Muscle layer of duodenum (tissue), 2 donors: ENCODE measurements around the gene LIMCH1.

ENCODE experiments used
- H3K27ac ChIP-seq: one replicate; pipeline ENCODE4 v1.7.0; 2013; ENCODE audit warnings: mild to moderate bottlenecking, low read length
- H3K27me3 ChIP-seq: one replicate; pipeline ENCODE4 v1.7.0; 2013; ENCODE audit warnings: low read depth, mild to moderate bottlenecking, control low read depth, low read length
- H3K36me3 ChIP-seq, 2 donors: one replicate each; pipeline ENCODE4 v1.7.0; 2013; ENCODE audit warnings: low read length in 2 of 2, control low read depth in 1 of 2, mild to moderate bottlenecking in 1 of 2; ENCODE audit not compliant: insufficient read depth in 2 of 2, control insufficient read depth in 1 of 2
- H3K4me1 ChIP-seq, 2 donors: one replicate each; pipeline ENCODE4 v1.7.0; 2013; ENCODE audit warnings: low read length in 2 of 2, mild to moderate bottlenecking in 2 of 2, control low read depth in 1 of 2, moderate library complexity in 1 of 2; ENCODE audit not compliant: insufficient read depth in 2 of 2, control insufficient read depth in 1 of 2
- H3K4me3 ChIP-seq, 2 donors: one replicate each; pipeline ENCODE4 v1.7.0; 2013; ENCODE audit warnings: low read length in 2 of 2, low read depth in 1 of 2, mild to moderate bottlenecking in 1 of 2
- H3K9me3 ChIP-seq, 2 donors: one replicate each; pipeline ENCODE4 v1.7.0; 2013; ENCODE audit warnings: low read length in 2 of 2, control low read depth in 1 of 2, mild to moderate bottlenecking in 1 of 2; ENCODE audit not compliant: control insufficient read depth in 1 of 2
- donor health status: healthy.

LIMCH1 gene

GRCh38 chr4:41571422-41571821, 33.5 kb downstream of the LIMCH1 start:
- Histone ChIP-seq H3K27ac (no peak overlapping the region), H3K9me3 (no peaks in the 10 kb centered on the region), H3K4me1 (peaks cover 0 to 5% of the 10 kb centered on the region in 2 donors), H3K4me3 (no peak overlapping the region), H3K36me3 (no peaks in the 10 kb centered on the region), H3K27me3 (no peaks in the 10 kb centered on the region)

GRCh38 chr4:41572516-41572915, 34.6 kb downstream of the LIMCH1 start:
- H3K4me3 ChIP-seq, result no peak overlapping the region
- no peak overlapping the region for H3K27ac ChIP-seq
- H3K4me1 ChIP-seq, result peaks cover 0 to 5% of the 10 kb centered on the region in 2 donors

GRCh38 chr4:41572956-41573355, 35.0 kb downstream of the LIMCH1 start:
- no peak overlapping the region for H3K4me3 ChIP-seq
- no peak overlapping the region for H3K27ac ChIP-seq
- H3K27me3 ChIP-seq, result no peaks in the 10 kb centered on the region
- no peaks in the 10 kb centered on the region for H3K9me3 ChIP-seq
- H3K36me3 ChIP-seq, result no peaks in the 10 kb centered on the region
- peaks cover 0 to 5% of the 10 kb centered on the region in 2 donors for H3K4me1 ChIP-seq

More at GRCh38 chr4:41572516-41572915, 34.6 kb downstream of the LIMCH1 start:
- Histone ChIP-seq H3K9me3 (no peaks in the 10 kb centered on the region), H3K27me3 (no peaks in the 10 kb centered on the region), H3K36me3 (no peaks in the 10 kb centered on the region)

- Histone ChIP-seq H3K36me3 (no peaks in the 10 kb centered on the region), H3K9me3 (no peaks in the 10 kb centered on the region), H3K27me3 (no peaks in the 10 kb centered on the region), H3K4me1 (peaks cover 0 to 5% of the 10 kb centered on the region in 2 donors), H3K4me3 (no peak overlapping the region), H3K27ac (no peak overlapping the region)
Observed at GRCh38 chr4:41573502-41574001, 35.6 kb downstream of the LIMCH1 start.

GRCh38 chr4:41575207-41575606, 37.2 kb downstream of the LIMCH1 start:
- Histone ChIP-seq H3K36me3 (no peaks in the 10 kb centered on the region), H3K27ac (no peak overlapping the region), H3K4me1 (peaks cover 0 to 5% of the 10 kb centered on the region in 2 donors), H3K27me3 (no peaks in the 10 kb centered on the region), H3K9me3 (no peaks in the 10 kb centered on the region), H3K4me3 (no peak overlapping the region)

- H3K27me3 ChIP-seq, result no peaks in the 10 kb centered on the region
- H3K4me3 ChIP-seq, result no peak overlapping the region
- H3K9me3 ChIP-seq, result no peaks in the 10 kb centered on the region
- H3K27ac ChIP-seq, result no peak overlapping the region
- H3K4me1 ChIP-seq, result peaks cover 0 to 5% of the 10 kb centered on the region in 2 donors
- H3K36me3 ChIP-seq, result no peaks in the 10 kb centered on the region
Observed at GRCh38 chr4:41575665-41576064, 37.7 kb downstream of the LIMCH1 start.

GRCh38 chr4:41579043-41579442, 41.1 kb downstream of the LIMCH1 start:
- Histone ChIP-seq H3K27ac (no peak overlapping the region), H3K4me1 (no peaks in the 10 kb centered on the region), H3K4me3 (no peak overlapping the region), H3K9me3 (no peaks in the 10 kb centered on the region), H3K27me3 (no peaks in the 10 kb centered on the region), H3K36me3 (no peaks in the 10 kb centered on the region)

GRCh38 chr4:41579526-41579925, 41.6 kb downstream of the LIMCH1 start:
- Histone ChIP-seq H3K36me3 (no peaks in the 10 kb centered on the region), H3K4me1 (no peaks in the 10 kb centered on the region), H3K27ac (no peak overlapping the region), H3K27me3 (no peaks in the 10 kb centered on the region), H3K9me3 (no peaks in the 10 kb centered on the region), H3K4me3 (no peak overlapping the region)

- Histone ChIP-seq H3K4me1 (no peaks in the 10 kb centered on the region), H3K27ac (no peak overlapping the region)
Observed at GRCh38 chr4:41580007-41580406, 42.0 kb downstream of the LIMCH1 start.

GRCh38 chr4:41586675-41587225, 48.8 kb downstream of the LIMCH1 start:
- Histone ChIP-seq H3K9me3 (no peaks in the 10 kb centered on the region), H3K27me3 (no peaks in the 10 kb centered on the region), H3K4me3 (no peak overlapping the region), H3K27ac (no peak overlapping the region), H3K4me1 (no peaks in the 10 kb centered on the region), H3K36me3 (no peaks in the 10 kb centered on the region)

More at GRCh38 chr4:41580007-41580406, 42.0 kb downstream of the LIMCH1 start:
- H3K4me3 ChIP-seq, result no peak overlapping the region
- no peaks in the 10 kb centered on the region for H3K9me3 ChIP-seq
- no peaks in the 10 kb centered on the region for H3K36me3 ChIP-seq
- H3K27me3 ChIP-seq, result no peaks in the 10 kb centered on the region

GRCh38 chr4:41587286-41587685, 49.3 kb downstream of the LIMCH1 start:
- H3K4me3 ChIP-seq, result no peak overlapping the region
- no peaks in the 10 kb centered on the region for H3K4me1 ChIP-seq
- no peak overlapping the region for H3K27ac ChIP-seq
- H3K27me3 ChIP-seq, result no peaks in the 10 kb centered on the region
- no peaks in the 10 kb centered on the region for H3K9me3 ChIP-seq
- H3K36me3 ChIP-seq, result no peaks in the 10 kb centered on the region

GRCh38 chr4:41590591-41590990, 52.6 kb downstream of the LIMCH1 start:
- Histone ChIP-seq H3K4me3 (no peak overlapping the region), H3K27me3 (no peaks in the 10 kb centered on the region), H3K4me1 (no peaks in the 10 kb centered on the region), H3K9me3 (no peaks in the 10 kb centered on the region), H3K27ac (no peak overlapping the region), H3K36me3 (no peaks in the 10 kb centered on the region)
